BJ (cell line): ENCODE data around the gene GPRC5D. TPM values are rescaled to one million over a fixed set of nuclear protein-coding genes. Genes with fewer than 3 reads are reported as not detected.

Experiments used
- CTCF ChIA-PET: fragments of 350-600 bp; formaldehyde crosslinking; extraction: SDS; loops from one replicate; lab custom pipeline; 2021; ENCODE audit warnings: antibody characterized with exemption, inconsistent platforms; lab: Yijun Ruan, JAX
- POLR2A ChIA-PET: fragments of 300-600 bp; sonication (Branson Sonifier 250); formaldehyde crosslinking; extraction: SDS; loops from one replicate; lab custom pipeline; 2021; ENCODE audit warnings: antibody characterized with exemption; lab: Charles Lee
- DNase-seq: peaks from one replicate; pipeline ENCODE4 v3.0.0-alpha.2; 2011; ENCODE audit warnings: low read depth
- H3K27me3 ChIP-seq: 2 replicates; pipeline ENCODE4 v1.6.0; 2011; ENCODE audit warnings: low read length; ENCODE audit not compliant: control insufficient read depth, insufficient read depth
- H3K36me3 ChIP-seq: 2 replicates; pipeline ENCODE4 v1.5.1; 2011; ENCODE audit warnings: low read length; ENCODE audit not compliant: control insufficient read depth, insufficient read depth
- H3K4me3 ChIP-seq: 2 replicates; pipeline ENCODE4 v1.5.1; 2011; ENCODE audit warnings: low read depth, mild to moderate bottlenecking, control low read depth, low read length
- CTCF ChIP-seq: IDR thresholded peaks from 2 replicates; pipeline ENCODE4 v1.5.1; 2011; ENCODE audit warnings: low read depth, mild to moderate bottlenecking, control low read depth, inconsistent platforms, low read length, moderate library complexity; ENCODE audit not compliant: insufficient read depth
- polyA plus RNA-seq: library from polyadenylated mRNA; depleted of rRNA; stranded (reverse); fragments of >200 nt; gene quantifications from 2 replicates; pipeline ENCODE4 v1.2.3, GENCODE V29; 2011

The GPRC5D gene
- polyA plus RNA-seq, 1 experiment: not detected

- POLR2A ChIA-PET: interaction anchor here (0.7 kb wide), 1 partner anchor 280 kb away, joined by 10 read pairs; no protein-coding TSS in a partner anchor
- no peaks in the 10 kb centered on the region; the same call in 1 of the 2 replicates for H3K36me3 ChIP-seq
- peak; percentile 76 for DNase-seq
- CTCF ChIA-PET: interaction anchor here (0.9 to 2.1 kb wide), 4 partner anchors 16 to 110 kb away, joined by 3 to 4 read pairs (median 3); no protein-coding TSS in a partner anchor
- H3K27me3 ChIP-seq: no peaks in the 10 kb centered on the region
- TF ChIP-seq CTCF: no peak
- H3K4me3 ChIP-seq: no peak overlapping the region
Observed at GRCh38 chr12:12899530-12900380, 52.2 kb downstream of the GPRC5D start.

GRCh38 chr12:12898911-12899511 is 53.0 kb downstream of the GPRC5D start:
- DNase-seq: no peak
- Histone ChIP-seq H3K36me3 (no peaks in the 10 kb centered on the region; the same call in 1 of the 2 replicates), H3K4me3 (no peak overlapping the region), H3K27me3 (no peaks in the 10 kb centered on the region)
- no peak for TF ChIP-seq CTCF
- ChIA-PET CTCF (interaction anchor here (1.2 to 3.4 kb wide), 4 partner anchors 18 to 110 kb away, joined by 3 to 16 read pairs (median 4); no protein-coding TSS in a partner anchor), POLR2A (no interaction called here)

GRCh38 chr12:12898136-12898717 is 53.7 kb downstream of the GPRC5D start:
- Histone ChIP-seq H3K4me3 (no peak overlapping the region), H3K36me3 (no peaks in the 10 kb centered on the region; the same call in 1 of the 2 replicates), H3K27me3 (no peaks in the 10 kb centered on the region)
- no peak for TF ChIP-seq CTCF
- ChIA-PET POLR2A (no interaction called here), CTCF (interaction anchor here (0.7 to 3.4 kb wide), 4 partner anchors 62 to 109 kb away, joined by 3 to 16 read pairs (median 4); no protein-coding TSS in a partner anchor)
- DNase-seq: no peak

- H3K4me3 ChIP-seq: no peak overlapping the region
- ChIA-PET CTCF (interaction anchor here (3.4 kb wide), 1 partner anchor 61 kb away, joined by 16 read pairs; no protein-coding TSS in a partner anchor), POLR2A (no interaction called here)
- no peaks in the 10 kb centered on the region for H3K36me3 ChIP-seq
- no peak for DNase-seq
- TF ChIP-seq CTCF: no peak
- H3K27me3 ChIP-seq: no peaks in the 10 kb centered on the region
Observed at GRCh38 chr12:12897302-12897701, 54.7 kb downstream of the GPRC5D start.
